Measurements from ENCODE around the gene ISG20L2. TPM values are rescaled to one million over a fixed set of nuclear protein-coding genes. Genes with fewer than 3 reads are reported as not detected.

Gene ISG20L2
- total and polyA plus RNA-seq, 2 donors (not counting 3 experiments of a cell fraction or from before 2014, with no cell fraction given): 33.2 to 35.3 TPM

DNA sequence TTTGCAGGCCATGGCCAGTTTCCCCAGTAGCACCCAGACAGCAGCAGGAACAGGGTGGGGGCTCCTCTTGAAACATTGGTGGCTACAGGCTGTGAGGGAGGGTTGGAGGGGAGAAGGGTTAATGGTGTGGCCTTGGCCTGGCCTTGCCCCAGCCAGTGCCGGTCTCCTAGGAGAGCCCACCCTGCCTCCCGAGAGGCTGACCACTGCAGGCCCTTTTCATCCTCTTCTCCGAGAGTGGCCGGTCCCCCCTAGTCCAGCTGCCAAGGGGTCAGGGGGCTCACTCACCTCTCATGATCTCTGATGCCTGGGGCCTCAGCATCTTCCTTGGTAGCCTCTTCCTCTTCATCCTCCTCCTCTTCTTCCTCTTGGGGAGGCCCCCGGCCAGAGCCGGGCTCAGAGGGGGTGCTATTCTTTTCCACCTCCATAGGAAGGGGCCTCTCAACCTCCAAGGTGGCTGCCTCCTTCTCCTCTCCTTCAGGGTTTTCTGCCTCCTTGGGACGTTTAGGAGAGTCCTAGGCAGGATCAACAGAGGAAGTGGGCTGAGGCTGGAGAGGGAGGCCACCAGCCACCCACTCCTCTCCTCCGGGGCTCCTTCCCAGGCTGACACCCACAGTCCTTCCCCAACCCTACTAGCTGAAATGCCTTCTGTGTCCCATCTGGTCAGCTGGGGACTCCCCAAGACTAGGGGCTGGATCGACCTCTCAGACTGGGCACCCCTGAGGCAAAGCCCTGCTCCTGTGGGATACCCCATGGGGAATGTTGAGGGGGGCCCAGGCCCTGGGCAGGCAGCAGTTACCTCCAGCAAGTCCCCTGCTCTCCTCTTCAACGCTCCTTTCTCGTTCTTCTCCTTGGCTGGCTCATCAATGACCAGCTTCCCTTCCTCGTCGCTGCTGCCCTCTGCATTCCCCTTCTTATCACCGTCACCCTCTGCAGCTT, 15.1 kb upstream of the ISG20L2 start:
- dilution Hi-C loops (cut with MboI; ENCODE audit: extremely low pct_ligation_motif_present, low sequenced_read_pairs) (no loop called here), intact Hi-C loops (cut with micrococcal nuclease) (loop anchor here (5.0 kb wide), 1 partner anchor 149 kb away; the partner anchor contains the start of gene PEAR1)
- Histone ChIP-seq H4K20me1 (replicated peaks; ENCODE audit: control insufficient read depth, extremely low read depth, insufficient read depth, low read length) (no peaks in the 10 kb centered on the region), H3K9me1 (replicated peaks; ENCODE audit: control insufficient read depth, extremely low read depth, insufficient read depth, low read length) (no peaks in the 10 kb centered on the region), H2AFZ (ENCODE audit: low read depth, low read length) (no peak overlapping the region), H3K4me1 (ENCODE audit: control insufficient read depth, extremely low read depth, insufficient read depth, low read length) (peaks cover 37% of the 10 kb centered on the region), H3K36me3 (ENCODE audit: control insufficient read depth in 2 of 2, extremely low read depth in 1 of 2, insufficient read depth in 2 of 2, low read length in 2 of 2) (peaks cover 11 to 14% of the 10 kb centered on the region in 2 experiments), H3K27ac (ENCODE audit: insufficient read depth, low read depth, low read length) (no peak overlapping the region), H3K79me2 (ENCODE audit: control insufficient read depth, insufficient read depth, low read length) (peaks cover 54% of the 10 kb centered on the region), H3K27me3 (ENCODE audit: control insufficient read depth in 2 of 2, insufficient read depth in 2 of 2, low read length in 2 of 2) (no peaks in the 10 kb centered on the region), H3K9me3 (replicated peaks; ENCODE audit: control insufficient read depth, insufficient read depth, low read length) (no peaks in the 10 kb centered on the region), H3K4me3 (replicated peaks in 1 of 3; ENCODE audit: insufficient read depth in 1 of 3, low read depth in 1 of 3, low read length in 3 of 3) (no peak overlapping the region), H3K4me2 (ENCODE audit: insufficient read depth, low read length) (no peak overlapping the region), H3K9ac (replicated peaks; ENCODE audit: extremely low read depth, insufficient read depth, low read length) (no peak overlapping the region)
- BruUV-seq (replicated peaks): no TSS peak
- no peak for DNase-seq (ENCODE audit: low read depth, low spot score)
- TF ChIP-seq GATA2 (IDR thresholded peaks at IDR 0.05; ENCODE audit: insufficient read depth, insufficient read length, low read depth, low read length): no peak
- no peak for TF ChIP-seq POLR2AphosphoS5 (IDR thresholded peaks at IDR 0.05; ENCODE audit: insufficient read depth, low read depth, low read length)
- no peak for TF ChIP-seq EZH2 (IDR thresholded peaks at IDR 0.05; ENCODE audit: borderline replicate concordance, low read depth, low read length, severe bottlenecking)
- no peak for TF ChIP-seq MYC (IDR thresholded peaks at IDR 0.05; ENCODE audit: low read depth, low read length)
- TF ChIP-seq CTCF (IDR thresholded peaks at IDR 0.05; ENCODE audit: extremely low read depth in 1 of 2, insufficient read depth in 1 of 2, low read depth in 1 of 2, low read length in 2 of 2): no peak
- TF ChIP-seq MAX (IDR thresholded peaks at IDR 0.05; ENCODE audit: insufficient read depth, insufficient read length): no peak
- TF ChIP-seq POLR2A (IDR thresholded peaks at IDR 0.05; ENCODE audit: low read depth, low read length): no peak
- no peak for TF ChIP-seq FOS (IDR thresholded peaks at IDR 0.05; ENCODE audit: borderline replicate concordance, insufficient read depth, low read length)
- no peak for TF ChIP-seq JUN (IDR thresholded peaks at IDR 0.05; ENCODE audit: borderline replicate concordance, insufficient read depth, insufficient read length, low read depth)
- FAIRE-seq: no peak
- ChIA-PET POLR2A (no interaction called here), CTCF (no interaction called here)

Data from endothelial cell of umbilical vein (primary cell).